HG02973 (cell line): ENCODE measurements around the gene OPA1.
A peak's percentile ranks its signal among the peaks of the same experiment; 100 is the strongest.
"Not testable (repeated sequence)": the region's sequence is repeated elsewhere in the genome, so short reads cannot be mapped to it uniquely, and the experiment has no call there.

Source experiments
- ATAC-seq: cut with Tn5 transposase; IDR thresholded peaks from one replicate; pipeline ENCODE4 v1.9.1; 2021; ENCODE audit warnings: moderate library complexity; ENCODE audit not compliant: unreplicated experiment

OPA1 gene

DNA sequence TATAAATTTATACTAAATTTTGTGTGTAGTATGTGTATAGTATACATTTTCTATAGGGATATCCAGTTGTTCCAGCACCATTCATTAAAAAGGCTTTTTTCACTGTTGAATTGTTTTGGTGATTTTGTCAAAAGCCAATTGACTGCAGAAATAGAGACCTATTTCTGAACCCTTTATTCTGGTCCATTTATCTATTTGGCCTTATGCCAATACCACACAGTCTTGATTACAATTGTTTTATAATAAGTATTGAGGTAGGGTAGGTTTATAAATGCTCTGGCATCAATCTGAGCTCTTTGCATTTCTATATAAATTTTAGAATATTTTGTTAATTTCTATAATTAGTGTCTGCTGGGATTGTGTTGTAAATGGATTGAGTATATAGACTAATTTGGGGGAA is 6.5 kb upstream of the OPA1 start:
- ATAC-seq = no peak

- ATAC-seq = no peak
Observed at GRCh38 chr3:193589129-193589528, 3.9 kb upstream of the OPA1 start.

GRCh38 chr3:193589616-193590015 is 3.4 kb upstream of the OPA1 start:
- no peak for ATAC-seq

DNA sequence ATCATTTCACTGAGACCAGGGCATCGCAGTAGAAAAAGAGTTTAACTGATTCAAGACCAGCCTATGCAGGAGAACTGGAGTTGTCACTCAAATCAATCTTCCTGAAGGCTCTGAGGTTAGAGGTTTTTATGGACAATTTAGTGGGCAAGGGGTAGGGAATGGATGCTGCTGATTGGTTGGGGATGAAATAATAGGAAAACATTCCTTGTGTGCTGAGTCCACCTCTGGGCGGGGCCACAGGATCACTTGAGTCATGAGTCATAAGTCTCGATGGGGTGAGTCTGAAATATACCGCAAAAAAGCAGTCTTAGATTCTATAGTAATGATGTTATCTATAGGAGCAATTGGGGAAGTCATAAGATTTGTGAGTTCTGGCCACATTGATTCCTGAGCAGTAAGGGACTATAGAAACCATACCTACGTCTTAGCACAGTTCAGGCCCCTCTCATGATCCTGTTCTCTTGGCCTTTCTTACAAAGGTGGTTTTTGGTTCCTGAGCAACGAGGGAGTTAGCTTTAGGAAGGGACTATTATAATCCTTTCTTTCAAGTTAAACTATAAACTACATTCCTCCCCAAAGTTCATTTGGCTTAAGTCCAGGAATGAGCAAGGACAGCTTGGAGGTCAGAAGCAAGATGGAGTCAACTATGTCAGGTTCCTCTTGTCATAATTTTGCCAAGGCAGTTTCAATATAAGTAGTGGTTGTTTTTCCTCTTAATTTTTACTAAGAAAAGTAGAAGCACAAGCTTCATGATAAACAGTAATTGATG is 2.7 kb upstream of the OPA1 start:
- ATAC-seq = no peak

DNA sequence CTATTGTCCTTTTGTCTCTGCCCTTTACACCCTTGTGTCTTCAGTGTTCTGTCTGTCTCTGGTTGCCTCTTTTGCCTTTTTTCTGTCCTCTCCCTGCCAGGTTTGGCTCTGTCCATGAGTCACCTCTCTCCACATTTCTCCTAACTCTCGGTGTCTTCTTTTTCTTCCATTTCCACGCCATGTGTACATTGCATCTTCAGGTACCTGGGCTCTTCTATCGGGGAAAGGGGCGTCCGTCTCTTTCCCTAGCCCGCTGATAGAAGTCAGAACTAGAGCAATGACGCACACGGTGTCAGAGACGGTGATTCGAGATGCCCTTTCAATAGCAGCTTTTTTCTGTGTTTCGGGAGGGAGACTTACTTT is 641 bp downstream of the OPA1 start:
- peak; percentile 37 for ATAC-seq

GRCh38 chr3:193594946-193595689 is 2.1 kb downstream of the OPA1 start:
- no peak for ATAC-seq

DNA sequence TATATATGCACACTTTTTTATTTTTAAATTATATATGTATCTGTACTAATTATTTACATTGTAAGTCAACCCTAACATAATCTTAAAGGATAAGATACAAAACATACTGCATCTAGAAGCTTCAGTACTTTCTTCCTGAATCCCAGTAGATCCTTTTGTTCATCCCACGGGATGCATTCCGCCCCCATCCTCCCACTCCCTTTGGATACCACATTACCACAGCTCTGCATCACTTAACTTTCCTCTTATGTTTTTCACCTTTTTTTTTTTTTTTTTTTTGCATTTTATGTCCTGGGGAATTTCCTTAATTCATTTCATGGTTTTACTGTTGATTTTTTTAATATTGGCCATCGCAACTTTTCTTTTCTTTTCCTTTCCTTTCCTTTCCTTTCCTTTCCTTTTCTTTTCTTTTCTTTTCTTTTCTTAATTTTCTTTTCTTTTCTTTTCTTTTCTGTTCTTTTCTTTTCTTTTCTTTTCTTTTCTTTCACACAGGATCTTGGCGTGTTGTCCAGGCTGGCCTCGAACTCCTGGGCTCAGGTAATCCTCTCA is 3.0 kb downstream of the OPA1 start:
- no peak for ATAC-seq

DNA sequence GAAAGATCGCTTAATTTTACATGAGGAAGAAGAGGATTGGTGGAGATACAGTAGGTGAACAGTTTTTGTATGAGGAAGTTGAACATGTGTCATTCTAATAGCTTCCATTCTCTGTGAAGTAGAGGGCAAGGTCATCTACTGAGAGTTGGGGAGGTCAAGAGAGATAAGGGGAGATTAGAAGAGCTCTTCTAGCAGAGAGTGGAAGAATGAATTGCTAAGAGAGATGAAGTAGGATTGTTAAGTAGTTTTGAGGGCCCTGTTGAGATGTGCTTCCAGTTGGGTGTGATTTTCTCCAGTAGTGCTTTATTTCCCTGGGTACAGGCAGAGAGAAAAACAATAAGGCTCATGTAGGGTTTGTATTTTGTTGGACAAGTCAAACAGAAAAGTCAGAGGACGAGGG is 5.2 kb downstream of the OPA1 start:
- no peak for ATAC-seq

- ATAC-seq = no peak
Observed at GRCh38 chr3:193599393-193599792, 6.4 kb downstream of the OPA1 start.

GRCh38 chr3:193605876-193606275 is 12.9 kb downstream of the OPA1 start:
- peak; percentile 86 for ATAC-seq

- not testable (repeated sequence) for ATAC-seq
Observed at GRCh38 chr3:193606892-193607291, 13.9 kb downstream of the OPA1 start.

GRCh38 chr3:193610516-193610915 is 17.5 kb downstream of the OPA1 start:
- ATAC-seq = not testable (repeated sequence)

GRCh38 chr3:193614430-193614829 is 21.4 kb downstream of the OPA1 start:
- no peak for ATAC-seq

DNA sequence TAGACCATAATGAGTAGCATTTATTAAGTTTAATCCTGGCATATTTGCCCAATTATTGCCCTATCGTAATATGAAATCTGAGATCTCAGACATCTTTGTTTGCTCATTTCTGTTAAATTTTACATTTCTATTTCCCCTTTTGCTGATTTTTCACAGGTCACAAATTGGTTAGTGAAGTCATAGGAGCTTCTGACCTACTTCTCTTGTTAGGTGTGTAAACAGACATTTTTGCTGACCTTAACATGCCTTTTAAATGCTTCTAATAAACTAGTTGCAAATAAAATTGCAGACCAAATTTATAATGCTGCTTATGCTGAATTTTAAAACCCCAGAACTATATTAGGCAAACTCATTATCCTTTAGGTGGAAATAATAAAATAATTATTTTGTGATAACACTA is 24.6 kb downstream of the OPA1 start:
- no peak for ATAC-seq

- no peak for ATAC-seq
Observed at GRCh38 chr3:193620057-193620456, 27.0 kb downstream of the OPA1 start.

DNA sequence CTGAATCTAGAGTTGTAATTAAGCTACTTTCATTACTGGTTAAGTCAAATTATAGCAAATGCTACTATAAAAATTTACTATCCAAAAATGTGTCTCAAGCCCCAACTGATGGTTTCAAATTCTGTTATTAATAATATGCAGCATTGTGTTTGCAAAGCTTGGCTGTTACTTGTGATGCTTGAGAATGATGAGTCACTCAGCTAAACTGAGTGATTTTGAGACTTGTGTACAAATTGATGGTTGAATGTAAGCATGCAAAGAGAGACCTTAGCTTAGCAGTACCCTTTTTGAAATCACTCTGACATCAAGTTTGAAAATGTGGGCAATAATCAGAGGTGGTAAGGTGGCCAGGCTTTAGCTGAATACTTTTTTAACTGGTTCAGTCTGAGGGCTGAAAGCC is 27.6 kb downstream of the OPA1 start:
- ATAC-seq = peak; percentile 90

GRCh38 chr3:193621127-193621526 is 28.1 kb downstream of the OPA1 start:
- no peak for ATAC-seq

DNA sequence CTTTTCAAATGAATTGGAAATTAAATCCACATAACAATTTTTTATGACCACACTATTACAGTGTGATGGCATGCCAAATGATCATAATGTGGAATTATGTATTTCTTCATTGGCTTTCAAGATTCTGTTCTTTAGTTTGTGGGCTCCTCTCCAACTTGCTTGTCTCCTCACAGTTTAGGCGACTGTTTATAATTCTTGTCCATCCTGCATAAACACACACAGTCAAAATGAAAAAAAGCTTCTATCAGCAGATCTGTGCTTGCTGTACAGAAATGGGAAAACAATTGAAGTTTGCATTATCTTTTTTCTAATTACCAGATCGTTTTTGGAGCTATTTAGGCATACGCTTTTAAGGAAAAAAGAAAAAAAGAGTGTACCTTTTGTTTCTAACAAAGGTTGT is 37.0 kb downstream of the OPA1 start:
- no peak for ATAC-seq

- no peak for ATAC-seq
Observed at GRCh38 chr3:193637831-193638230, 44.8 kb downstream of the OPA1 start.

GRCh38 chr3:193638833-193639232 is 45.8 kb downstream of the OPA1 start:
- no peak for ATAC-seq

GRCh38 chr3:193640165-193640715 is 47.2 kb downstream of the OPA1 start:
- no peak for ATAC-seq
